ENCODE data around the gene ZNF536.

ZNF536 gene

GRCh38 chr19:30562981-30563380 is 190.8 kb downstream of the ZNF536 start:
- DNase-seq (ENCODE audit: low read depth in 2 of 2), result no peak

DNA sequence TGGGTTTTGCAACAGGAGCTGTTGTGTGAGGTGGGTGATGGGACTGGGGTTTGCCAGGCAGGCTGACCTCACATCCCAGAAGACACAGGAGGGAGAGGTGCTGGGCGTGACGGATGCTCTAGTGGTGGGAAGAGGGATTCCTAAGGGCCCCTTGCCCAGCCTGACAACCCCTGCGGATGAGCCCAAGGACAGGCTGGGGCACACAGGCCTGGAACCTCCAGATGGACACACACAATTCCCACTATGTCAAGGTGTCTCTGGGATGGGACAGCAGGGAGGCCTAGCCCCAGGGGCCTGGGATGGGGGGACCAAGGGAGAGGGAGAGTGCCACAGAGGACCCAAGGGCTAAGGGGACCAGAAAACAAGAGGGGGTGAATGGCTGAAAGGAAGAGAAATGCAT is 191.5 kb downstream of the ZNF536 start:
- no peak for DNase-seq (ENCODE audit: low read depth in 2 of 2)

GRCh38 chr19:30564551-30565011 is 192.4 kb downstream of the ZNF536 start:
- DNase-seq (ENCODE audit: low read depth in 2 of 2), result no peak

DNA sequence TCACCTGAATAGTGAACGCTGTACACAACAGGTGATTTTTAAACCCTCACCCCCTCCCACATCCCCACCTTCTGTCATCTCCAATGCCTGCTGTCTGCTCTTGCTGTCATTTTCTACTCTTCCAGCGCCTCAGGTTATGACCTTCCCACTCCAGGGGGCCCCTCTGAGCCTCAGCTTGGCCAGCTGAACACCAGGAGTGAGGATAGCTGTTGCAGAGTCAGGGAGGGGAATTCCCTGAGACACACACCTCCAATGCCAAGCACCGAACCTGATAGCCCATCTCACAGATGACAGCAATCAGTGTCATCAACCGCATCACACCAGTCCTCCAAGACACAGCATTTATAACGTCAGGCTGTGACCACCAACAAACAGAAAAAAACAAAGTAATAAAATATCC is 193.5 kb downstream of the ZNF536 start:
- DNase-seq (ENCODE audit: low read depth in 2 of 2), result no peak

DNA sequence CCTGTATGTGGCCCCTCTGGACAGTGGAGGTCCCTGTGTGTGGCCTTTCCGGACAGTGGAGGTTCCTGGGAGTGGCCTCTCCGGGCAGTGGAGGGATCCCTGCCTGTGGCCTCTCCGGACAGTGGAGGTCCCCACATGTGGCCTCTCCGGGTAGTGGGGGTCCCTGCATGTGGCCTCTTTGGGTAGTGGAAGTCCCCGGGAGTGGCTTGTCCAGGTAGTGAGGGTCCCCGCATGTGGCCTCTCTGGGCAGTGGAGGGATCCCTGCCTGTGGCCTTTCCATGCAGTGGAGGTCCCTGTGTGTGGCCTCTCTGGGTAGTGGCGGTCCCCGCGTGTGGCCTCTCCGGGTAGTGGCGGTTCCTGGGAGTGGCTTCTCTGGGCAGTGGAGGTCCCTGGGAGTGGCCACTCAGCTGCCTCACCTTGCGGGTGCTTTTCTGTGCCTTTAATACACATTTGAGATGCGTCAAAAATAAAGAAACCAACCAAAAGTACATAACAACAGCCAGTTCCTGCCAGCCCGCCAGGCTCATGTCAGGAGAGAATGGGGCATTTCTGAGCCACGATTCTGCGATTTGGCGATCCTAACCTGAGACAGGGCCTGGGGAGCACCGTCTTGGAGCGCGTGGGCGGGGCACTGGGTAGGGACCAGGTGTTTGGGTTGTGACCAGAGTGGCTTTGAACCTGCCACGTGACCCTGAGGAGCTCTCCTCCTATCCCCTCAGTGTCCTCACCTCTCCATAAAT is 194.7 kb downstream of the ZNF536 start:
- DNase-seq (ENCODE audit: low read depth in 2 of 2), result no peak

- DNase-seq (ENCODE audit: low read depth in 2 of 2), result no peak
These were observed 195.5 kb downstream of the ZNF536 start for GRCh38 chr19:30567536-30568232.

- DNase-seq (ENCODE audit: low read depth in 2 of 2), result no peak
These were observed 198.0 kb downstream of the ZNF536 start for GRCh38 chr19:30570194-30570593.

- DNase-seq (ENCODE audit: low read depth in 2 of 2), result no peak
These were observed 205.4 kb downstream of the ZNF536 start for GRCh38 chr19:30577551-30578105.

DNA sequence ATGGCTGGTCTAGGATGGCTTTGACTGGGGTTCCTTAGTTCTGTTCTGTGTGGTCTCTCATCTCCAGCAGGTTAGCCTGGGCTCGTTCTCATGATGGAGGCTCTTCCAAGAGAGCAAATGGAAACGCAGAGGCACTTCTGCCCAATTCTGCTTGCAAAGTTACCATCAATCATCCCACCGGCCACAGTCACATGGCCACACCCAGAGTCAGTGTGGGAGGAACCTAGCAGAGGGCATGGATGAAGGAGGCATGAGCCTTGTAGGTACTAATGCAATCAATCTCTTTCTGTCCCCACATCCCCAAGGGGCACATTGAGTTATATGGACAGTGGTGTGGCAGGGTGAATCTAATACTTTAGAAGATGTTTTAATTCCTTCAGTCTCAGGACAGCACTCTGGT is 207.2 kb downstream of the ZNF536 start:
- DNase-seq (ENCODE audit: low read depth in 2 of 2), result no peak

DNA sequence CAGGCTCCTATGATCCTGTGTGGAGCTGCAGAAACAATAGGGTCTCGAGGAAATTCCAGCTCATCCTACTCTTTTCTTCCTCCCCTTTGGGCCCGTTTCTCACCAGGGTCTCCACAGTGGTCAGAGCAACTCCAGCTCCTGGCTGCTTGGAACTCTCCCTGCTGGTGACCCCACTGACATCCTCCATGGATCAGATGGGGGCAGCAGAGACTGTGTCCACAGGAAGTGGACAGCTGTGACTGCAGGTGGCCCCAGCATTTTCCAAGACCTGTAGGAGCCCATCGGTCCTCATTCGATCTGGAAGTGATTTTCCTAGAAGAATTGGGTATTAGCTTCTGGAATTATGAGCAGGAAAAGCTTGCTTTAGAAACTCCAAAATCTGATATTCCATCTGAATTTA is 208.5 kb downstream of the ZNF536 start:
- no peak for DNase-seq (ENCODE audit: low read depth in 2 of 2)

DNA sequence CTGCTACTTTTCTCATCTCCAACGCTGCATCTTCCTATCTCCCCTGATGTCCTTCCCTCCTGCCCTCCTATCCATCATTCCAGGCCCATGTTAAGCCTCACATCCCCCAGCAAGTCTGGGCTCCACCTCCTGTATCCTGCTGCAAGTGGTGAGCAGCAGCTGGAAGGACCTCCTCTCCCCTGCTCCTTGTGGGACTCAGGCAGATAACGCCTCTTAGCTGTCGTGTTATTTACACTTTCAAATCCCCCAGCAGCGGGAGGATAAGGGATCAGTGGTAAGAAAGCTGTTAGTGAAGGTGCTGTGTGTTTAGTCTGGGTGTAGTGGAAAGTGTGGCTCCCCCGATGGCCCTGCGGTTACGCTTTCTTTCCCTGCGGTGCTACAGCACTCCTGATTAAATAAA is 211.9 kb downstream of the ZNF536 start:
- DNase-seq (ENCODE audit: low read depth in 2 of 2), result no peak

GRCh38 chr19:30587869-30588268 is 215.7 kb downstream of the ZNF536 start:
- DNase-seq (ENCODE audit: low read depth in 2 of 2), result no peak

- DNase-seq (ENCODE audit: low read depth in 2 of 2), result no peak
These were observed 218.5 kb downstream of the ZNF536 start for GRCh38 chr19:30590596-30591229.

- no peak for DNase-seq (ENCODE audit: low read depth in 2 of 2)
These were observed 221.2 kb downstream of the ZNF536 start for GRCh38 chr19:30593356-30593755.

DNA sequence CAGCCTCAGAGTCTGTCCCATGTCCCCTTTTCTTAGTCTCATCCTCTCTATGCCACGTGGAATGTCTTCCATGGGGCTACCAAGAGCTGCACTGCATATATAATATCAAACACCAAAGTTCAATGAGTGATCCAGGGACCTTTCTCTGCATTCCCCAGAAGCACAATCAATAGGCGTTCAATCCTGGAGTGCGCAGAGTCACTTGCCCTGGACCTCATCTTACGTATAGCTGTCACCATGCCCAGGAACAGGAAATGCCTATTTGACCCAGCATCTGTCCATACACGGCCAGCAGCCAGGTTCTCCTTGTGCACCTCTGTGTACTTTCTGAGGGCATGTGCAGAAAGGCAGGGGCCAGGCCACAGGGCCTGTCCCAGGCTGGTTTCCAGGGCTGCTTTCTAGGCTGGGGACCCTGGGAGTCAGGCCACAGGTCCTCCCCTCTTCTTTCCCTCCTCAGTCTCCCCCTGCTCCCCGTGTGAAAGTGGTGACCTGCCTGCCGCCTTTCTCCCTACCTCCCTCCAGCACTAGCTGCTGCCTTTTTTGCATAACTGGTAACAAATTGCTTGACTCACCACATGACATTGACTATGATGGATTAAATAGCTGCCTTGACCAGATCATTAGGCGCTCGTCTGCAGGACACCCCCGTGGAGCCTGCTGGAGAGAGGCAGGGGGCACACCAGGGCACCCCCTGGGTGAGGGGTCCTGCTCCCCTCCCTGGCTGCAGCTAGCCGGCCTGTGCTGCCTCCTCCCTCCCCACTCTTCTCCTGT is 222.0 kb downstream of the ZNF536 start:
- no peak for DNase-seq (ENCODE audit: low read depth in 2 of 2)

- DNase-seq (ENCODE audit: low read depth in 2 of 2), result no peak
These were observed 224.1 kb downstream of the ZNF536 start for GRCh38 chr19:30596268-30596667.

- DNase-seq (ENCODE audit: low read depth in 2 of 2), result no peak
These were observed 224.7 kb downstream of the ZNF536 start for GRCh38 chr19:30596813-30597399.

GRCh38 chr19:30598688-30599087 is 226.5 kb downstream of the ZNF536 start:
- DNase-seq (ENCODE audit: low read depth in 2 of 2), result no peak

DNA sequence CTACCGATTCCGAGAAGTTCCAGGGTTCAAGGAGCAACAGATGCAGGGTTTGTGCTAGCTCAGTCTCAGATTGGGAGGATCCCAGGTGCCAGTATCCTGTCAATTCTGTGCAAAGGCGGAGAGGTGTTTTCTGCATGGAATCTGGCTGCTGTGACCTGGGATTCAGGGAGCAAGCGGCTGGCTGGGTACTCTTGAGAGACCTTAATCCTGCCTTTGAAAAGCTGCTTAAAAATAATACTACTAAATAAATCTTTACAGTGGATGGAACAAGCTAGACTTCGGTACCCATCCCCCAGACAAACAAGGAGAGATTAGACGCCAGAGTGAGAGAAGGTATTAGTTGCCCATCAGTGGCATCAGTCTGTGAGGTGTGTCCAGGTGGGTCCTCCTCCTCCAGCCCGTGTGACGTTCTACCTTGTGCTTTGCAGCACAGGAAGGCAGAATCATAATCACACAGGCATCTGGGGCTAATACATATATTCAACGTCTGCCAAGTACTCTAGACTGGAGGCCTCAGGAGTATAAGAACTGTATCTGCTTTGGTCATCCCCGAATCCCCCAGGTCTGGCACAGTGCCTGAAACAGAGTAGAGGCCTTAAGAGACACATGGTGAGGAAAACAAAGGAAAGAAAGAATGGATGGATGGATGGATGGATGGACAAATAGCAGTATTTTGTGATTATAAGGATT is 230.6 kb downstream of the ZNF536 start:
- DNase-seq (ENCODE audit: low read depth in 2 of 2), result no peak

DNA sequence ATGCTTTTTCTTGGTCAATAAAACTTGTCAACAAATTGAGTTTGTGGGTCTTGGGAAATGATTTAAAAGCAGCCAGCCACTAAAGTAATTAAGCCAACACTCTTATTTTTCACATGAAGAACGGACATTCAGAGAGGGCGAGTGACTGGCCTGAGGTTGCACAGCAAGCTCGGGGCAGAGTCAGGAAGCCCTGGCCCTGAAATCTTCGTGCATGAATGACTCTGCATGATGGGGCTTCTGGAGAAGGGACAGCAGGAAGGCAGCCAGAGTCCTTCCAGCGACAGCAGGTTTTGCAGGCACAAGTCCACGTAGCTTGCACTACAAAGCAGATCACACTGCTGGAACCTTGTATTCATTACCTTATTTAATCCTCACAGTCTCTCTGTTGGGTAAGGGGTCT is 232.5 kb downstream of the ZNF536 start:
- DNase-seq (ENCODE audit: low read depth in 2 of 2), result no peak

DNA sequence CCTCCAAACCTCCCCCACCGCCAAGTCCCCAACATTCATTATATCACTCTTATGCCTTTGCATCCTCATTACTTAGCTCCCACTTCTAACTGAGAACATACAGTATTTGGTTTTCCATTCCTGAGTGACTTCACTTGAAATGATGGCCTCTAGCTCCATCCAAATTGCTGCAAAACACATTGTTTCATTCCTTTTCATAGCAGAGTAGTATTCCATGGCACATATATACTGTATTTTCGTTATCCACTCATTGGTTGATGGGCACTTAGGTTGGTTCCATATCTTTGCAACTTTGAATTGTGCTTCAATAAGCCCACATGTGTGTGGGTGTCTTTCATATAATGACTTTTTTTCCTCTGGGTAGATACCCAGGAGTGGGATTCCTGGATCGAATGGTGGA is 233.1 kb downstream of the ZNF536 start:
- DNase-seq (ENCODE audit: low read depth in 2 of 2), result no peak
